ENCODE measurements around the gene NSMF.

The NSMF gene

GRCh38 chr9:137444106-137444790, 14.9 kb downstream of the NSMF start:
- H3K9ac ChIP-seq (ENCODE audit: low read length) = no peak overlapping the region
- peaks cover 12% of the 10 kb centered on the region for H3K27me3 ChIP-seq (ENCODE audit: control insufficient read depth, insufficient read depth, low read length)
- no peak overlapping the region for H3K27ac ChIP-seq (ENCODE audit: low read length)
- H3K4me1 ChIP-seq (ENCODE audit: control insufficient read depth, low read depth, low read length) = no peaks in the 10 kb centered on the region
- no peaks in the 10 kb centered on the region for H3K9me3 ChIP-seq (ENCODE audit: control insufficient read depth, low read depth, low read length)
- H3K36me3 ChIP-seq (ENCODE audit: control insufficient read depth, low read depth, low read length) = no peaks in the 10 kb centered on the region
- H3K4me3 ChIP-seq (ENCODE audit: low read length) = no peak overlapping the region

GRCh38 chr9:137441935-137442321, 17.2 kb downstream of the NSMF start:
- peak overlapping the region; percentile 34 for H3K4me3 ChIP-seq (ENCODE audit: low read length)
- H3K9ac ChIP-seq (ENCODE audit: low read length) = no peak overlapping the region
- peaks cover 12% of the 10 kb centered on the region for H3K27me3 ChIP-seq (ENCODE audit: control insufficient read depth, insufficient read depth, low read length)
- H3K9me3 ChIP-seq (ENCODE audit: control insufficient read depth, low read depth, low read length) = no peaks in the 10 kb centered on the region
- no peak overlapping the region for H3K27ac ChIP-seq (ENCODE audit: low read length)
- no peaks in the 10 kb centered on the region for H3K36me3 ChIP-seq (ENCODE audit: control insufficient read depth, low read depth, low read length)
- H3K4me1 ChIP-seq (ENCODE audit: control insufficient read depth, low read depth, low read length) = no peaks in the 10 kb centered on the region

GRCh38 chr9:137441289-137441934, 17.7 kb downstream of the NSMF start, which contains the start of gene ENTPD8:
TSS of gene ENTPD8 (minus strand) at chr9:137441357. CDS start at chr9:137438285, 3,072 bp downstream.
- Histone ChIP-seq H3K9ac (ENCODE audit: low read length) (no peak within 1 kb of the TSS), H3K27me3 (ENCODE audit: control insufficient read depth, insufficient read depth, low read length) (peaks cover 12% of the 10 kb centered on the region), H3K4me1 (ENCODE audit: control insufficient read depth, low read depth, low read length) (no peaks in the 10 kb centered on the region), H3K27ac (ENCODE audit: low read length) (no peak within 1 kb of the TSS), H3K9me3 (ENCODE audit: control insufficient read depth, low read depth, low read length) (no peaks in the 10 kb centered on the region), H3K36me3 (ENCODE audit: control insufficient read depth, low read depth, low read length) (no peaks in the 10 kb centered on the region), H3K4me3 (ENCODE audit: low read length) (peak within 1 kb of the TSS; percentile 35)

GRCh38 chr9:137439158-137439714, 19.9 kb downstream of the NSMF start:
- Histone ChIP-seq H3K9me3 (ENCODE audit: control insufficient read depth, low read depth, low read length) (no peaks in the 10 kb centered on the region), H3K4me3 (ENCODE audit: low read length) (no peak overlapping the region), H3K27ac (ENCODE audit: low read length) (no peak overlapping the region), H3K4me1 (ENCODE audit: control insufficient read depth, low read depth, low read length) (no peaks in the 10 kb centered on the region), H3K9ac (ENCODE audit: low read length) (no peak overlapping the region), H3K36me3 (ENCODE audit: control insufficient read depth, low read depth, low read length) (no peaks in the 10 kb centered on the region), H3K27me3 (ENCODE audit: control insufficient read depth, insufficient read depth, low read length) (peaks cover 12% of the 10 kb centered on the region)

GRCh38 chr9:137438591-137439157, 20.5 kb downstream of the NSMF start:
- H3K9ac ChIP-seq (ENCODE audit: low read length) = no peak overlapping the region
- H3K9me3 ChIP-seq (ENCODE audit: control insufficient read depth, low read depth, low read length) = no peaks in the 10 kb centered on the region
- peaks cover 12% of the 10 kb centered on the region for H3K27me3 ChIP-seq (ENCODE audit: control insufficient read depth, insufficient read depth, low read length)
- no peaks in the 10 kb centered on the region for H3K4me1 ChIP-seq (ENCODE audit: control insufficient read depth, low read depth, low read length)
- no peak overlapping the region for H3K4me3 ChIP-seq (ENCODE audit: low read length)
- H3K36me3 ChIP-seq (ENCODE audit: control insufficient read depth, low read depth, low read length) = no peaks in the 10 kb centered on the region
- no peak overlapping the region for H3K27ac ChIP-seq (ENCODE audit: low read length)

GRCh38 chr9:137437691-137438590, 21.2 kb downstream of the NSMF start:
- H3K9me3 ChIP-seq (ENCODE audit: control insufficient read depth, low read depth, low read length) = no peaks in the 10 kb centered on the region
- no peak overlapping the region for H3K9ac ChIP-seq (ENCODE audit: low read length)
- H3K27ac ChIP-seq (ENCODE audit: low read length) = no peak overlapping the region
- peaks cover 12% of the 10 kb centered on the region for H3K27me3 ChIP-seq (ENCODE audit: control insufficient read depth, insufficient read depth, low read length)
- H3K4me1 ChIP-seq (ENCODE audit: control insufficient read depth, low read depth, low read length) = no peaks in the 10 kb centered on the region
- H3K4me3 ChIP-seq (ENCODE audit: low read length) = no peak overlapping the region
- no peaks in the 10 kb centered on the region for H3K36me3 ChIP-seq (ENCODE audit: control insufficient read depth, low read depth, low read length)

GRCh38 chr9:137436761-137437600, 22.2 kb downstream of the NSMF start:
- no peak overlapping the region for H3K4me3 ChIP-seq (ENCODE audit: low read length)
- no peaks in the 10 kb centered on the region for H3K4me1 ChIP-seq (ENCODE audit: control insufficient read depth, low read depth, low read length)
- no peaks in the 10 kb centered on the region for H3K9me3 ChIP-seq (ENCODE audit: control insufficient read depth, low read depth, low read length)
- no peak overlapping the region for H3K9ac ChIP-seq (ENCODE audit: low read length)
- H3K36me3 ChIP-seq (ENCODE audit: control insufficient read depth, low read depth, low read length) = no peaks in the 10 kb centered on the region
- H3K27ac ChIP-seq (ENCODE audit: low read length) = no peak overlapping the region
- H3K27me3 ChIP-seq (ENCODE audit: control insufficient read depth, insufficient read depth, low read length) = peaks cover 2% of the 10 kb centered on the region

- H3K4me1 ChIP-seq (ENCODE audit: control insufficient read depth, low read depth, low read length) = no peaks in the 10 kb centered on the region
- H3K9me3 ChIP-seq (ENCODE audit: control insufficient read depth, low read depth, low read length) = no peaks in the 10 kb centered on the region
- H3K27me3 ChIP-seq (ENCODE audit: control insufficient read depth, insufficient read depth, low read length) = no peaks in the 10 kb centered on the region
- no peak overlapping the region for H3K27ac ChIP-seq (ENCODE audit: low read length)
- H3K4me3 ChIP-seq (ENCODE audit: low read length) = no peak overlapping the region
- H3K36me3 ChIP-seq (ENCODE audit: control insufficient read depth, low read depth, low read length) = no peaks in the 10 kb centered on the region
- H3K9ac ChIP-seq (ENCODE audit: low read length) = no peak overlapping the region
Observed at GRCh38 chr9:137435980-137436760, 23.0 kb downstream of the NSMF start.

GRCh38 chr9:137435381-137435891, 23.7 kb downstream of the NSMF start:
- Histone ChIP-seq H3K9ac (ENCODE audit: low read length) (no peak overlapping the region), H3K36me3 (ENCODE audit: control insufficient read depth, low read depth, low read length) (no peaks in the 10 kb centered on the region), H3K27ac (ENCODE audit: low read length) (no peak overlapping the region), H3K4me1 (ENCODE audit: control insufficient read depth, low read depth, low read length) (no peaks in the 10 kb centered on the region), H3K27me3 (ENCODE audit: control insufficient read depth, insufficient read depth, low read length) (no peaks in the 10 kb centered on the region), H3K9me3 (ENCODE audit: control insufficient read depth, low read depth, low read length) (no peaks in the 10 kb centered on the region), H3K4me3 (ENCODE audit: low read length) (no peak overlapping the region)

All from iPS-18a (cell line).